GM19455 (cell line): ENCODE data around the gene NINJ1.
"Not testable (repeated sequence)": the region's sequence is repeated elsewhere in the genome, so short reads cannot be mapped to it uniquely, and the experiment has no call there.

ENCODE experiments used
- ATAC-seq: cut with Tn5 transposase; IDR thresholded peaks from one replicate; pipeline ENCODE4 v1.9.1; 2021; ENCODE audit not compliant: unreplicated experiment

The NINJ1 gene

DNA sequence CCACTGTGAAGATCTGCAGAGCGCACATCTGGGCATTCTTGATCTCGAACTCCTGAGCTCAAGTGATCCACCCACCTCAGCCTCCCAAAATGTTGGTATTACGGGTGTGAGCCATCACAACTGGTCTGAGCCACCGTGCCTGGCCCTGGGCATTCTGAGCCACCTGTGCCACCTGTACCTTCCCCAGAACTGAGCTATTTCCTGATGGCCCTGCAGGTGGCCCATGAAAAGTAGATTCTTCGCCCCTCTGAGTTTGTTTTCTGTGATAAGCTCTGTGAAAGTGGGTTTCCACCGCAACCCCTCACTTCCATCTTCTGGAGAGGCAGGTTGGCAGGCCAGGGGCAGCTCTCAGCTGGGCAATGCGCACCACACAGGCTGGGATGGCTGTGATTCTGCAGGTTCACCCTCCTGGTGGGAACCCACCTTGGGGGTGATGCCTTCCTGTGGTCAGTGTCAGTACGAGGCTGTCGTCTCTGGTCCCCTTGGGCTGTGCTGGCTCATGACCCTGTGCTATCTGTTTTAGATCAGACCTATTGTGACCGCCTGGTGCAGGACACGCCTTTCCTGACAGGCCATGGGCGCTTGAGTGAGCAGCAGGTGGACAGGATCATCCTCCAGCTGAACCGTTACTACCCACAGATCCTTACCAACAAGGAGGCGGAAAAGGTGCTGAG lies 26.8 kb downstream of the NINJ1 start:
- no peak for ATAC-seq

DNA sequence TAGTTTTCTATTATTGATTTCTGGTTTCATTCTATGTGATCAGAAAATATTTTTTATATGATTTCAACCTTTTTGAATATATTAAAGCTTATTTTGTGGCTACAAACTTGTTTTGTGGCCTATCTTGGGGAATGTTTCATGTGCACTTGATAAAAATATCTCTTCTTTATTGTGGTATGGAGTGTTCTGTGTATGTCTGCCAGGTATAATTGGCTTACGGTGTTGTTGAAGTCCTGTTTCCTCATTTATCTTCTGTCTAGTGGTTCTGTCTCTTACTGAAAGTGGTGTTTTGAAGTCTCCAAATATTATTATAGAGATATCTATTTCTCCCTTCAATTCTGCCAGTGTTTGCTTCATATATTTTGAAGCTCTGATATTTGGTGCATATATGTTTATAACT lies 28.4 kb downstream of the NINJ1 start:
- ATAC-seq, result no peak

DNA sequence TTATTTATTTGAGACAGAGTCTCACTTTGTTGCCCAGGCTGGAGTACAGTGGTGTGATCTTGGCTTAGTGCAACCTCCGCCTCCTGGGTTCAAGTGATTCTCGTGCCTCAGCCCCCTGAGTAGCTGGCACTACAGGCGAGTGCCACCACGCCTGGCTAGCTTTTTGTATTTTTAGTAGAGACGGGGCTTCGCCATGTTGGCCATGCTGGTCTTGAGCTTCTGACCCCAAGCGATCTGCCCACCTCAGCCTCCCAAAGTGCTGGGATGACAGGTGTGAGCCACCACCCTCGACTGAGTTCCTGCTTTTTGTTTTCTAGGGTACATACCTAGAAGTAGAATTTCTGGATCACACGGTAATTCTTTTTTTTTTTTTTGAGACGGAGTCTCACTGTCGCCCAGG lies 33.0 kb downstream of the NINJ1 start:
- not testable (repeated sequence) for ATAC-seq

DNA sequence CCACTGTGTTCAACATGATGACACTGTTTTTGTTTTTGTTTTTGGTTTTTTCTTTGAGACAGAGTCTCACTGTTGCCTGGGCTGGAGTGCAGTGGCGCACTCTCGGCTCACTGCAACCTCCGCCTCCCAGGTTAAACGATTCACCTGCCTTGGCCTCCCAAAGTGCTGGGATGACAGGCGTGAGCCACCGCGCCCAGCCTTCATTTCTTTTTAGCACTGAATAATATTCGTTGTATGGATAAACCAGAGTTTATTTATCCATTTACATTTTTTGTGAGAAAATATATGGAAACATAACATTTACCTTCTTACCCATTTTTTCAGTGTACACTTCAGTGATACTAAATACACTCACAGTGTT lies 33.8 kb downstream of the NINJ1 start:
- no peak for ATAC-seq

DNA sequence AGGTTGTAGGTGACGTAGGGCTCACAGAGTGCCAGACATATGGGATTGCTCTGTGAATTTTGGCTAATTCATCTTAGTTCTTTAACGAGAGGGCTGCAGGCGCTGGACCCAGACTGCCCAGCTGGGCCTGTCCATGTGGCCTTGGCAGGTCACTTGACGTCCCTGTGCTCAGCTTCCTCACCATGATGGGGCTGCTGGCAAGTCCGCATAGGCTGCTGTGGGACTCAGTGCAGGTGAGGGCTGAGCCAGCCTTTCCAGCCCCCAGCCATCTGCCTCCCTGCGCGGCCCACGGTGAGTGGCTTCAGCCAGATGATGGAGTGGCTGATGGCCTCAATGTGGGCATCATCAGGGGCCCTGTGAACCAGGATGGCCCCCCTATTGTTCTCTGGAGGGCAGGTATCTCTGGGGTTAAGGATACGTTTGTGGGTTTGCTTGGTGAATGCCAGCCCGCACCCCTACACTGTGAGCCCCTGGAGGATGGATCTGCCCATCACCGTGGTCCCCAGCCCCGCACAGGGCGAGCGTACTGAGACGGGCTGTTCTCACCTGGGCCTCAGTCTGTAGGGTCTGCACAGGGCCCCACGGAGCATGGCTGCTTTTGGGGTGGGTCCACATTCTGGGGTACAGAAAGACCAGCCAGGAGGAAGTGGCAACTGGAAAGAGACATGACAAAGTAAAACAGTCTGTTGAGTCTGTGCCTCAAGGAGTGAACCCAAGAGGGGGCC lies 34.3 kb downstream of the NINJ1 start:
- ATAC-seq, result no peak

DNA sequence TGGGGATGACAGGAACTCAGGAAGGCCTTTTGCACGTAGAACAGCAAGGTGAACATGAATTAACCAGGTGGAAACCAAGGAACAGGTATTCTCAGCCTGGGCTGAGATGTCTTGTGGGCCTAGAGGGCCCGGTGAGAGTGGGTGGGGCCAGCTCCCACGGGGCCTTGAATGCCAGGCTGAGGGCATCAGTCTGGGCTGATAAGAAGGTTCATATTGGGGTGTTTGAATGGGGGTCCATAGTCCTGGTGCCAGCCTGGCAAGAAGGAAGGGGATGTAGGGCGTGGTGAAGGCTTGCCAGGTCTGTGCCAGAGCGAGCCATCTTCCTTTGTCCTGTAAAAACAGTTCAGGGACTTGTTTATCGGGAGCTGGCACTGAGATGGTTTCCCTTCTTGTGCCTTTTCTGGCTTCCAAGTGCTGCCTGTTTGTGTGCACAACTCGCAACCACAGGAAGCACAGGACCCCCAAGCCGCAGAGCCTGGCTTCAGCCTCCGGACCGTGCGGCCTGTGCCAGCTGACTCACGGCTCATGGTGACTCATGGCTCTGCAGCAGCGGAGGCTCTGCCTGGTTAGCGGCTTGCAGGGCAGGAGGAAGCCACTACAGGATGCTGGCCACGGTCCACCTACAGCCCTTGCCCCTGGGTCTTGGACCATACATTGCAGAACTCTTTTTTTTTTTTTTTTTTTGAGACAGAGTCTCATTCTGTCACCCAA lies 35.7 kb downstream of the NINJ1 start:
- no peak for ATAC-seq

DNA sequence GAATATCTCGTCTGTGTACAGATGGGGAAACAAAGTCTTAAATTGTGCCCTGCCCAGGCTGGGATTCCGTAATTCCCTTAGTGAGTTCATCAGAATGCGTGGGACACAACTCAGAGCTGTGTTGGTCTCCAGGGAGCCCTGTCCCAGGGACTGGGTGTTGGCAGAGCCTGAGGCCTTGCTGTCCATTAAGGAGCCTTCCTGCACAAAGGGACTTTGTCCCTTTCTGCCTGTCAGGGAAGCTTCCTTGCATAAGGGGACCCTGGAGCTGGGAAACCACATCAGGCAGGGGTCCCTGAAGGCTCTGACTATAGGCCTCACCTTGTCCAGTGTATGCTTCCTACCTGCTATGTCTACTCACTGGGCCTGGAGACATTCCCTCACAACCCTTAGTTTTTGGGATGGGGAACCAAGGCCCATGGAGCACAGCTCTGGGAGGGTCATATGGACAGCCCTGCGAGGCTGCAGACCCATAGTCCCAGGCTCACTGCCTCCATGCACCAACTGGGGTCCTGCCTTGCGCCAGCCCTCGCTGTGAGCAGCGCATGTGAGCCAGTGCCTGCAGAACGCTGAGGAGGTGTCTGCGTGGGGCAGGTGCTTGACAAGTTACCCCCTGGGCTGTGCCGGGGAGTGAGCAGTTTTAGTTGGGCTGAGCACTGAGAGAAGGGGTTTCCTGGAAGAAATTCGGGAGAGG lies 36.4 kb downstream of the NINJ1 start:
- no peak for ATAC-seq

DNA sequence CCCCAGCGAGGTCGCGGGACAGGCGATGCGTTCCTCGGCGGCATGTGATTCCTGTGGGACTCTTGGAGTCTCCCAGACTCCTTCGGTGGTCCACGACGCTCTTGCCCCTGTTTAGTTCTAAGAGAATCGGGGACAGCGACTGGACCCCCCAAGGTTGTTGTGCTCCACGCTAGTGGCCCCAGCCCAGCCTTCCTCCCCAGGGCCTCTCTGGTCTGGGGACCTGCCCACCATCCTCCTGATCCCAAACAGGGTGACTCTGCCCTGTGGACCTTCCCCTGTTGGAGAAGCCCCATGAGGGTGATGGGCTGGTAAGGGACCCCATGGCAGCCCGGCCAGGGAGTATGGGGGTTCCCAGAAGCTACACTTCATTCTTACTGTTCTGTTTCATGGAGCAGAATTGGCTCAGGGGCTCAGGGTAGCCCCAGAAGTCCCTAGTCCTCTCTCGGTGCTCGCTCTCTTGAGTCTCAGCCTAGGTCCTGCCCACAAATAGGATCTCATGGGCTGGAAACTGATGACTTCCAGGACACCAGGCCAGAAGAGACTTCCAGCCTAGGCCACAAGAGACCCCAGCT lies 37.2 kb downstream of the NINJ1 start:
- no peak for ATAC-seq

DNA sequence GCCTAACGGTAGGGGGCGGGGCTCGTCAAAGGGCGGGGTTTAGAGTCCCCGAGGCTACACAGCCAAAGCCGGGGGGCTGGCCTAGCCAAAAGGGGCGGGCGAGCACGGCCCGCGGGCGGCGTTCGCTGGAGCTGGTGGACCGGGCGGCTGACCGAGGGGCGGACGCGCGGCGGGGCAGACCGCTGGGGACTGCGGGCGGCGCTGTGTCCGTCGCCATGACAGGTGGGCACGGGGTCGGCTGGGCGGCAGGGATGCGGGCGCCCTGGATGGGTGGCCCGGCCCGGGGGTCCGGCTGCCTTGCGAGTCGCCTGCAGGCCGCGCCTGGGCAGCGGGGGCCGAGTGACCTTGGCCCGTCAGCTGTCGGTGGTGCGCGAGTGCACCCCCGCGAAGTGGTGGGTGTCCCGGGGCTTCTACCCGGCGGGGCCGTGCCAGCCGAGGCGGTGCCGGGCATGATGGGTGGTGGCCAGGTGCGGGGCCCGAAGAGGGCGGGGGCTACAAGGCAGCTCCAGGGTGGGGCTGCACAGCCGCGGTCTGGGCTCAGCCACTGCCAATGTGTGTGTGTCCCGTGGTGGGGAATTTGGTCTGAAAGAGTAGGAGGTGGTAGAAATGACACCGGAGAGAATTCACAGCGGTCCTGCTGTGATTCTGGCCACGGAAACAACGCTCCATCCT lies 37.8 kb downstream of the NINJ1 start, which contains the start of gene CARD19:
TSS of gene CARD19 (plus strand) at position 87 of the 672 bp plus-strand sequence. CDS start at position 216, 129 bp downstream.
- peak; percentile 48 for ATAC-seq

DNA sequence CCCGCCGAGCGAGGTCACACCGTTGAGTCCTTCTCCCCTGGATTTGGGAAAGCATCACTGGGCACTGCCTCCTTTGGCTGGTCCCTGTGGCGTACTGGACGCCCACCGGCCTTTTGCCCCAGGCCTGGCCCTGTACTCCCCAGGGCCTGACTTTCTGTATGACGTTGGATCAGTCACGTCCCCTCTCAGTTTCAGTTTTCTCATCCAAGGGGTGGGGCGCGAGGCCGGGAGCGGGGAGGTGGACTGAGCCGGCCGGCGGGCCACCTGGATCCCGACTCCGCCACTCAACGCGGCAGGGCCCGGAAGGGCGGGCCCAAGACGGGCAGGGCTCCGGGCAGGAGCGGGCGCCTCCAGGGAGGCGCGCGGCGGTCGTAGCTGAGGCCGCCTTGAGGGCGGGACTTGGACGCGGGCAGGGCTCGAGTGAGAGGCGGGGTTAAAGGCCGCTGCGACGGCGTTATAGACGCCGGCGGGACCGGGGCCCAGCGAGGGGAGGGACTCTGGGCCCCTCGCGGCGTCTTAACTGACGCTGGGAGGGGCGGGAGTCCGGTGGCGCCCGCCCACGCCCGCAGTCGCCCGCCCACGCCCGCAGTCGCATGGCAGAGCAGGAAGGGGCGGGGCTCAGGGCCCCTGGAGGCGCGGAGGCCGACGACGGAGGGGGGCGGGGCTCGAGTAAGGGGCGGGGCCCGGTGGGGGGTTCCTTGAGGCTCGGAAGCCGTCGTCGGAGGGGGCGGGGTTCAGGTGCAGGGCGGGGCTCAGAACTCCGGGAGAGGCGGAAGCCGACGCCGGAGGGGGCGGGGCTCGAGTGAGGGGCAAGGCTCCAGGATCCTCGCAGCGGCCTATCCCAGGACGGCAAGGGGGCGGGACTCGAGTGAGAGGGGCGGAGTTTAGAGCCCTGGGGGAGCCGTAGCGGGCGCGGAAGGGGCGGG lies 38.6 kb downstream of the NINJ1 start:
- ATAC-seq, result peak; percentile 57

DNA sequence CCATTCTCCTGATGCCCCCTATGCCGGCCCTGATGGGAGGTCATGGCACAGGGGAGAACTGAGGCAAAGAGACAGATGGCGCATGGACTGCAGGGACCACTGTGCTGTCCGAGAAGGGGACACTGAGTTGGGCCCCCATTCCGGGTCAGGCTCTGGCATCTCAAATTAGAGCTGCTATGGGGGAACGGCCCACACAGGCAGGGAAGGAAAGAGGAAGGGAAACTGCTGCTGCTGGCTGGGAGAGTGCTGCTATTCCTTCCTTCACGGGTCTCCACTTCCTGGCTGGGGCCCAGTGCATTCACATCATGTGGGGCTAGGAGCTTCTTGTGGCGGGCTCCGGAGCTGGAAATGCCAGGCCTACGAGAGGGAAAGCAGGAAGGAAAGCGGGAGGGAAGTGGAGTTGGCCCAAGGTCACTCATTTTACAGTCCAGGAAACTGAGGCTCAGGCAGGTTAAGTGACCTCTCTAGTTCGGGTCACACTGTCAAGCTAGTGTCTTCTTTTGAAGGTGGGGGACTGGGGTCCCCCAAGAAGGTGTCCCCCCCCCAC lies 39.3 kb downstream of the NINJ1 start:
- no peak for ATAC-seq

DNA sequence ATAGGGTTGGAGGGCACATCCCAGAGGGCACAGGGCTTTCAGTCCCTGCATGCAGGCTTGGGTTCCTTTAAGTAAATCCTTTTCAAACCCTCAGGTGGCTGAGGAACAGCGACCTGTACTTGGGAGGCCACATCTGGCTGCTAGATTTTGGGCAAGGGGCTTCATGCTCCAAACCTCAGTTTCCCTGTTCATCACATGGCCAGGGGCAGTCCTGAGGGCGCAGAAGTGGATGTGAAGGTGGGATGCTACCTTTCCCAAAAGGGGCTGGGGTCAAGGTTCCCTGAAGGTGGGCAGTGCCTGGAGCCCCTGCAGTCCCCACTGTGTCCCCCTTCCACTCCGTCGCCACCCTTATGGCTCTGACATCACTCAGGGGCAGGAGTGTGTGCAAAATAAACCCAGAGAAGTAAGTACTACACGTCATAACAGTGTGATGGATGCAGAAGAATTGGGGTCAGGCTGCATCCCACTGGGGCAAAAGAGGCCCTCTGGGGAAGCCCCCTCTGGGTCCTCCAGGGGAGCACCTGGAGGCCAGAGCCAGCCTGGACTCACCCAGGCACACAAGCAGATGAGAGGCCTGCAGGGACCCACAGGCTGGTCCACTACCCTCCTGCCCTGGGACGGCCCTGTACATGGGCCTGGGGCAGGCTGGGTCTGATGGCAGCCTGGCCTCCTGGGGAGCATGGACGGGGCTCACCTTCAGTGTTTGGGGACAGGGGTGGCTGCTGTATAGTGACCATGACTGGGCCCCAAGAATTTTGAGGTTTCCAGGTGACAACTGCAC lies 40.0 kb downstream of the NINJ1 start:
- no peak for ATAC-seq

DNA sequence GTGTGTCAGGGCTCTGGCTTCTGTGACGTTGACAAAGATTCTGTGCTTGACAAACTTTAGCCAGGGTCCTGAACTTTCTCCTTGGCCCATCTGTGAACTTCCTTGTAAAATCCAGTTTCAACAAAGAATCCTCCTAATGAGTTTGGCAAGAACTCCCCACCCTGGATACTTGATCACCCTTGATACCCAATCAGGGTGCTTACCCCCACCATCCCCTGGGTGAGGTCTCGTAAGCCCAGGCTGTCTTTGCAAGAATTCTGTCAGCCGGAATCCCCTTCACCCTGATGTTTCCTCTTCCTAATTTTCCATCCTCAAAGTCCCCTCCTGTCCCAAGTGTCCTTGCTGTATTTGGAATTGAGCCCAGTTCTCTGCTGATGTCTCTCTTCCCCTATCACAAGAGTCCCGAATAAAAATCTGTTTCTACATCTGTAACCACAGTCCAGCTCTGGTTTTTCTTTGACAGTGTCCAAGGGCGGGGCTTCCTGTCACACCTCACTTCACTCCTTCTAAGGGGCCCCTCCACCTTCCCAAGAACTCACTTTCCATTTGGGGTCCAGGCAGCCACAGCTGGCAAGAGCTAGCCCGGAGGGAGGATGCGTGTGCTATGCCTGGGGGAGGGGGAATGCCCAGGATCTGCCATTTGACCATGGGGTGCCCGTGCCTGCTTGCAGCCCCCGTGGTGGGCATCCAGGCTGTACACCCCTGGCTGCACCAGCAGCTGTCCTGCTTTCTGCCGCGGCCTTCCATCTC lies 40.7 kb downstream of the NINJ1 start:
- no peak for ATAC-seq

DNA sequence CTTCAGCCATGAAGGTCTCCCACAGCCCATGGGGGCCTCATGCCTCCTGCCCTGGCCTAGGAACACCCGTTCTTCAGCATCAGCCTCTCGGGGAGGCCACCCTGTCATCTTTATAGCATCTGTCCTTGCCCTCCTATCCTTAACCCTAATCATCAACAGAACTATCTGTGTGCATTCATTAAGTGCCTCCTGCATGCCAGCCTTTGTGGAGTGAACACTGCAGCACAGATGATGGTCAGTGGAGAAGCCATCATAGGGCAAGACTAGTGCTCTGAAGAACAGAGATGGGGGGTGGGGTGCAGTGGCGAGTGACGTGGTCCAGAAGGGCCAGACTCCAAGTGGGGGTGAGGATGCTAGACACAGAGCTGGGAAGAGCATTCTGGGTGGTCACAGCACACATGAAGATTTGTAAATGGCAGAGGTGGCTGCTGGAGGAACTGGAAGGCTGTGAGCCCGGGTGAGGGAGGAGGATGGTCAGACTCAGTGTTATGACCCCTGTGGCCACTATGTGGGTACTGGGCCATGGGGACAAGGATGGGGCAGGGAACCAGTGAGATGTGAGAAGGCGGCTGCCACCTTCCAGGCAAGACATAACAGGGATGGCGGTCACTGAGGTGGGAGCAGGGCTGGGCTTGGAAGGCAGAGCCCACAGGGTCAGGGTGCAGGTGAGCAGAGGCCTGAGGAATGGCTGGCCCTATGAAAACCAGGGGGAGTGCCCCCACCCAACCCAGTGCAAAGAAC lies 41.6 kb downstream of the NINJ1 start:
- ATAC-seq, result no peak

DNA sequence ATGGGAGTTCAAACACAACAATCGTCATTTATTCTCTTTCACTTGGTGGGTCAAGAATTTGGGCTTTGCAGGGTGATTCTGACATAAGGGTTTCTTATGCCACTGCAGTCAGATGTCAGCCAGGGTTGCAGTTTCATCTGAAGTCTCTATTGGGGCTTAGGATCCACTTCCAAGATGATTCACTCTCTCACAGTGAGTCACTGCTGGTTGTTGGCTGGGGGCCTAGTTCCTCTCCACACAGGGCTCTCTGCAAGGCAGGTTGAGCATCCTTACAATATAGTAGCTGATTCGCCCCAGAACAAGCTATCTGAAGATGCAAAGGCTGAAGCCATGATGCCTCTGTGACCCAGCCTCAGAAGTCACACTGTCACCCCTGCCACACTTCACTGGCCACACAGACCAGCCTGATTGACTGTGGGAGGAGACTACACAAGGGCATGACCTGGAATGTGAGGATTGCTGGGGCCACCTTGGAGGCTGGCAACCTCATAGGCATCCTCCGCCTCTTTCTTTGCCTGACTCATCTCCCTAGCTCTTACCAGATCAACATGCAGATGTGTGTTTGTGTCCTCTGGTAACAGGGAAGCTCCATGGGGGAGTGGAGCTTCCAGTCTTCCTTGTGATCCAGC lies 42.5 kb downstream of the NINJ1 start:
- no peak for ATAC-seq

DNA sequence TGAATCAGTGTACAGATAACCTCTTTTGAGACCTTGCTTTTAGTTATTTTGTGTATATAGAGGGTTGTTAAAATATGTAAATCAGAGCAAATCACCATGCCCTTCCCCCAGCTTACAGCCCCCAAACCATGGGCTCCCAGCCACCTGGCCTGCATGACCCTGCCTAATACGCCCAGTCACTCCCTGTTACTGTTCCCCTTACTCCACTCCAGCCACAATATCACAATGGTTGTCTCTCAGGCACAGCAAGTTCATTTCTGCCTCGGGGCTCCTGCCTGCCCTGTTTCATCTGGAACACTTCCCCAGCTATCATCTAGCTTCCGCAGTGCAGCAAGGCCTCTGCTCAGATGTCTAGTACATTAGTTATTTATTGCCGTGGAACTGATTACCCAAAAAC lies 43.0 kb downstream of the NINJ1 start:
- no peak for ATAC-seq
